ENCODE results near the gene PALLD.
A peak's percentile ranks its signal among the peaks of the same experiment; 100 is the strongest.

Gene PALLD

GRCh38 chr4:168648494-168648893 lies 151.6 kb downstream of the PALLD start:
- CTCF ChIA-PET, result no interaction called here
- POLR2A ChIA-PET, result no interaction called here
- Histone ChIP-seq H3K4me3 (ENCODE audit: low read depth, low read length) (no peak overlapping the region), H3K27ac (ENCODE audit: extremely low read depth, low read depth, low read length) (no peak overlapping the region), H3K4me1 (ENCODE audit: control insufficient read depth, insufficient read depth, low read length) (peaks cover 17% of the 10 kb centered on the region), H3K36me3 (ENCODE audit: control insufficient read depth in 2 of 2, insufficient read depth in 1 of 2, low read length in 2 of 2) (no peaks in the 10 kb centered on the region), H3K9me3 (ENCODE audit: control insufficient read depth, insufficient read depth, low read depth, low read length) (no peaks in the 10 kb centered on the region)
- no peak for TF ChIP-seq ZNF514 (tag by site-specific recombination; IDR thresholded peaks at IDR 0.05)
- no peak for TF ChIP-seq ZNF488 (tag by site-specific recombination; IDR thresholded peaks at IDR 0.05)
- TF ChIP-seq ZNF132 (tag by site-specific recombination; IDR thresholded peaks at IDR 0.05; ENCODE audit: borderline replicate concordance), result no peak
- TF ChIP-seq ZNF624 (tag by site-specific recombination; IDR thresholded peaks at IDR 0.05), result no peak
- TF ChIP-seq ZNF423 (tag by site-specific recombination; IDR thresholded peaks at IDR 0.05), result no peak
- no peak for TF ChIP-seq ZNF670 (tag by site-specific recombination; IDR thresholded peaks at IDR 0.05; ENCODE audit: low read depth)
- TF ChIP-seq SCRT1 (tag by site-specific recombination; IDR thresholded peaks at IDR 0.05; ENCODE audit: borderline replicate concordance), result no peak
- TF ChIP-seq ZNF621 (tag by site-specific recombination; IDR thresholded peaks at IDR 0.05), result no peak
- no peak for TF ChIP-seq ZBTB44 (tag by site-specific recombination; IDR thresholded peaks at IDR 0.05)
- TF ChIP-seq ZNF645 (tag by site-specific recombination; IDR thresholded peaks at IDR 0.05), result no peak
- TF ChIP-seq ZNF146 (tag by site-specific recombination; IDR thresholded peaks at IDR 0.05), result no peak
- TF ChIP-seq ZNF248 (tag by site-specific recombination; IDR thresholded peaks at IDR 0.05), result no peak
- TF ChIP-seq ZNF350 (tag by site-specific recombination; IDR thresholded peaks at IDR 0.05), result no peak
- TF ChIP-seq BCL11B (tag by site-specific recombination; IDR thresholded peaks at IDR 0.05; ENCODE audit: low read depth), result no peak
- no peak for TF ChIP-seq GLIS1 (tag by site-specific recombination; IDR thresholded peaks at IDR 0.05)
- no peak for TF ChIP-seq ZSCAN5A (tag by site-specific recombination; IDR thresholded peaks at IDR 0.05)
- TF ChIP-seq ZNF174 (tag by site-specific recombination; IDR thresholded peaks at IDR 0.05), result no peak
- TF ChIP-seq ZSCAN16 (tag by site-specific recombination; IDR thresholded peaks at IDR 0.05), result no peak
- TF ChIP-seq ZEB2 (tag by site-specific recombination; IDR thresholded peaks at IDR 0.05), result no peak

- H3K27ac ChIP-seq (ENCODE audit: extremely low read depth, low read depth, low read length), result no peak overlapping the region
- POLR2A ChIA-PET, result no interaction called here
Measured at GRCh38 chr4:168648929-168649328, 152.1 kb downstream of the PALLD start.

More at GRCh38 chr4:168648929-168649328, 152.1 kb downstream of the PALLD start:
- H3K36me3 ChIP-seq (ENCODE audit: control insufficient read depth in 2 of 2, insufficient read depth in 1 of 2, low read length in 2 of 2), result no peaks in the 10 kb centered on the region
- H3K4me3 ChIP-seq (ENCODE audit: low read depth, low read length), result no peak overlapping the region
- CTCF ChIA-PET, result no interaction called here
- peaks cover 17% of the 10 kb centered on the region for H3K4me1 ChIP-seq (ENCODE audit: control insufficient read depth, insufficient read depth, low read length)
- TF ChIP-seq SALL2 (tag by site-specific recombination; IDR thresholded peaks at IDR 0.05; ENCODE audit: borderline replicate concordance) (no peak), ZNF366 (tag by site-specific recombination; conservative IDR thresholded peaks at IDR 0.05) (no peak), PRDM6 (tag by site-specific recombination; IDR thresholded peaks at IDR 0.05) (0 out of 2 replicates have a peak, but pooled peaks have one; percentile 42), ZNF654 (tag by site-specific recombination; IDR thresholded peaks at IDR 0.05; ENCODE audit: low read depth) (no peak), ZBTB44 (tag by site-specific recombination; IDR thresholded peaks at IDR 0.05) (0 out of 2 replicates have a peak, but pooled peaks have one; percentile 6)
- H3K9me3 ChIP-seq (ENCODE audit: control insufficient read depth, insufficient read depth, low read depth, low read length), result no peaks in the 10 kb centered on the region

All from HEK293 (cell line).